Measurements from ENCODE around the gene TNPO1. TPM values are rescaled to one million over a fixed set of nuclear protein-coding genes. Genes with fewer than 3 reads are reported as not detected.

The TNPO1 gene
- polyA plus RNA-seq, 2 of the 4 experiments (the other 2 are of a cell fraction) = 199 to 350 TPM

DNA sequence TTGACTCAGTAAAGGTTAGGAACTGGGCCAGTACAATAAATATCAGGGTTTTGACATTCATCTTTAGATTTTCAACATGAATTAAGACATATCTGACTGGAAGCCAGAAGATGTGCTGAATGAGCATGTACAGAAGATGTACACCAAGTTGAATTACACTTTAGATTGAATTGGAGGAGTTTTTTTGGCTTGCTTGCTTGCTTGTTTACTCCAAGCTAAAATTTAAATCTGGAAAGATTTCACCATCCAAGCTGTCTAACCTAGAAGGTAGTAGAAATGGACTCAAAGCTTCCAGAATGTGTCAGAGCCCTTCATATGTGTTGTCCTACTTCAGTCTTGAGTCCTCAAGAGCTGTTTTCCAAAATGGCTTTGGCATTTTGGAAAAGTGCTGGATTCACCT lies 90.3 kb downstream of the TNPO1 start:
- Histone ChIP-seq H3K9me3 (no peaks in the 10 kb centered on the region), H3K27ac (no peak overlapping the region), H3K4me1 (peaks cover 18% of the 10 kb centered on the region; the same call in 1 of the 3 replicates), H3K4me3 (no peak overlapping the region), H3K4me2 (no peak overlapping the region)
- no peak for DNase-seq (ENCODE audit: low read depth in 1 of 2, low spot score in 1 of 2)
- no peak for ATAC-seq
- TF ChIP-seq RARB (CRISPR knock-in tag; IDR thresholded peaks at IDR 0.05) = no peak
- TF ChIP-seq HOXA7 (CRISPR knock-in tag; IDR thresholded peaks at IDR 0.05) = no peak
- TF ChIP-seq, protein P1, sequence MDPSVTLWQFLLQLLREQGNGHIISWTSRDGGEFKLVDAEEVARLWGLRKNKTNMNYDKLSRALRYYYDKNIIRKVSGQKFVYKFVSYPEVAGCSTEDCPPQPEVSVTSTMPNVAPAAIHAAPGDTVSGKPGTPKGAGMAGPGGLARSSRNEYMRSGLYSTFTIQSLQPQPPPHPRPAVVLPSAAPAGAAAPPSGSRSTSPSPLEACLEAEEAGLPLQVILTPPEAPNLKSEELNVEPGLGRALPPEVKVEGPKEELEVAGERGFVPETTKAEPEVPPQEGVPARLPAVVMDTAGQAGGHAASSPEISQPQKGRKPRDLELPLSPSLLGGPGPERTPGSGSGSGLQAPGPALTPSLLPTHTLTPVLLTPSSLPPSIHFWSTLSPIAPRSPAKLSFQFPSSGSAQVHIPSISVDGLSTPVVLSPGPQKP (IDR thresholded peaks at IDR 0.05; ENCODE audit: low read depth, low read length) = no peak
- TF ChIP-seq, protein P2, sequence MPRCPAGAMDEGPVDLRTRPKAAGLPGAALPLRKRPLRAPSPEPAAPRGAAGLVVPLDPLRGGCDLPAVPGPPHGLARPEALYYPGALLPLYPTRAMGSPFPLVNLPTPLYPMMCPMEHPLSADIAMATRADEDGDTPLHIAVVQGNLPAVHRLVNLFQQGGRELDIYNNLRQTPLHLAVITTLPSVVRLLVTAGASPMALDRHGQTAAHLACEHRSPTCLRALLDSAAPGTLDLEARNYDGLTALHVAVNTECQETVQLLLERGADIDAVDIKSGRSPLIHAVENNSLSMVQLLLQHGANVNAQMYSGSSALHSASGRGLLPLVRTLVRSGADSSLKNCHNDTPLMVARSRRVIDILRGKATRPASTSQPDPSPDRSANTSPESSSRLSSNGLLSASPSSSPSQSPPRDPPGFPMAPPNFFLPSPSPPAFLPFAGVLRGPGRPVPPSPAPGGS (IDR thresholded peaks at IDR 0.05) = no peak
- ChIA-PET POLR2A (no interaction called here), CTCF (interaction anchor here (0.5 to 1.4 kb wide), 3 partner anchors 45 to 540 kb away, joined by 3 read pairs; no protein-coding TSS in a partner anchor)
- FAIRE-seq = no peak

DNA sequence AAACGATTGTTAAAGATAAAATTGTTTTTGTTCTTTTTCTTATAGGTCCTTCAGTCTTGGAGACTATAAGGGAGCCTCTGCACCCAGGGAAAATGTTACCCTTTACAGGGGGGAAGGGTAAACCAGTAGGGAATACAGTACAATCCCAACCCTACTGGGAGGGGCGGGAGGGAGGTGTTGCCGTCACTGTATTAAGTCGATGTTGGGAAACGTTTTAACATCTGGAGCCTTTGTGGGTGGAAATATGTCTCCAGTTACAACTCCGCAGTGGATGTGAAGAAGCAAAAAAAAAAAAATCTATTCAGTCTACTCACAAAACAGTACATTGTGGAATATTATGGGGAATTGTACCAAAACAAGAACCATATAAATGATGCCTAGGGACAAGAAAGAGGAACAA lies 92.2 kb downstream of the TNPO1 start:
- no peak for DNase-seq (ENCODE audit: low read depth in 1 of 2, low spot score in 1 of 2)
- H3K4me3 ChIP-seq = no peak overlapping the region
- H3K27ac ChIP-seq = no peak overlapping the region
- TF ChIP-seq NR3C1 (IDR thresholded peaks at IDR 0.05) (no peak), ZNF302 (CRISPR knock-in tag; IDR thresholded peaks at IDR 0.05) (no peak), GATA3 (IDR thresholded peaks at IDR 0.05; ENCODE audit: borderline replicate concordance) (no peak), HOXA7 (CRISPR knock-in tag; IDR thresholded peaks at IDR 0.05) (no peak), HOXB13 (CRISPR knock-in tag; IDR thresholded peaks at IDR 0.05; ENCODE audit: low read depth) (no peak), RAD21 (conservative IDR thresholded peaks at IDR 0.05 in 1 of 2, IDR thresholded peaks at IDR 0.05 in 1 of 2) (no peak), TP53 (CRISPR knock-in tag; IDR thresholded peaks at IDR 0.05) (no peak), EP300 (IDR thresholded peaks at IDR 0.05) (no peak), KDM1A (IDR thresholded peaks at IDR 0.05; ENCODE audit: low read depth) (no peak), NPAS2 (CRISPR knock-in tag; IDR thresholded peaks at IDR 0.05; ENCODE audit: borderline replicate concordance) (no peak), POLR2AphosphoS2 (conservative IDR thresholded peaks at IDR 0.05; ENCODE audit: low read length) (no peak), PHF8 (IDR thresholded peaks at IDR 0.05; ENCODE audit: borderline replicate concordance, low read depth) (no peak), ZSCAN20 (CRISPR knock-in tag; IDR thresholded peaks at IDR 0.05) (no peak), HOXB5 (CRISPR knock-in tag; IDR thresholded peaks at IDR 0.05) (no peak), CBX2 (IDR thresholded peaks at IDR 0.05; ENCODE audit: borderline replicate concordance, low read depth) (no peak), TFCP2L1 (CRISPR knock-in tag; IDR thresholded peaks at IDR 0.05) (no peak)
- TF ChIP-seq, protein P3, sequence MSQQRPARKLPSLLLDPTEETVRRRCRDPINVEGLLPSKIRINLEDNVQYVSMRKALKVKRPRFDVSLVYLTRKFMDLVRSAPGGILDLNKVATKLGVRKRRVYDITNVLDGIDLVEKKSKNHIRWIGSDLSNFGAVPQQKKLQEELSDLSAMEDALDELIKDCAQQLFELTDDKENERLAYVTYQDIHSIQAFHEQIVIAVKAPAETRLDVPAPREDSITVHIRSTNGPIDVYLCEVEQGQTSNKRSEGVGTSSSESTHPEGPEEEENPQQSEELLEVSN (IDR thresholded peaks at IDR 0.05; ENCODE audit: borderline replicate concordance, low read depth) = no peak
- TF ChIP-seq, protein P4, sequence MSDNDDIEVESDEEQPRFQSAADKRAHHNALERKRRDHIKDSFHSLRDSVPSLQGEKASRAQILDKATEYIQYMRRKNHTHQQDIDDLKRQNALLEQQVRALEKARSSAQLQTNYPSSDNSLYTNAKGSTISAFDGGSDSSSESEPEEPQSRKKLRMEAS (IDR thresholded peaks at IDR 0.05) = no peak
- TF ChIP-seq, protein P5, sequence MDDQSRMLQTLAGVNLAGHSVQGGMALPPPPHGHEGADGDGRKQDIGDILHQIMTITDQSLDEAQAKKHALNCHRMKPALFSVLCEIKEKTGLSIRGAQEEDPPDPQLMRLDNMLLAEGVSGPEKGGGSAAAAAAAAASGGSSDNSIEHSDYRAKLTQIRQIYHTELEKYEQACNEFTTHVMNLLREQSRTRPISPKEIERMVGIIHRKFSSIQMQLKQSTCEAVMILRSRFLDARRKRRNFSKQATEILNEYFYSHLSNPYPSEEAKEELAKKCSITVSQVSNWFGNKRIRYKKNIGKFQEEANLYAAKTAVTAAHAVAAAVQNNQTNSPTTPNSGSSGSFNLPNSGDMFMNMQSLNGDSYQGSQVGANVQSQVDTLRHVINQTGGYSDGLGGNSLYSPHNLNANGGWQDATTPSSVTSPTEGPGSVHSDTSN (IDR thresholded peaks at IDR 0.05) = no peak
- ChIA-PET CTCF (no interaction called here), POLR2A (no interaction called here)
- H3K4me1 ChIP-seq = peaks cover 18% of the 10 kb centered on the region; the same call in 1 of the 3 replicates
- whole genome bisulfite sequencing (ENCODE audit: missing lambda C conversion rate) = 64% methylated on average over 5 of the region's 6 CpGs
- no peak for FAIRE-seq
- ATAC-seq = peak in 1 of 2 experiments; percentile 34; a peak in 2 of 6 replicates
- no peak overlapping the region for H3K4me2 ChIP-seq
- no peaks in the 10 kb centered on the region for H3K9me3 ChIP-seq

Data from A549 (cell line).